SH-SY5Y (cell line): Measurements from ENCODE around the gene RPS6KB1.

ENCODE experiments used
- GATA2 ChIP-seq: IDR thresholded peaks from 2 replicates; pipeline ENCODE4 v1.6.1; 2011; ENCODE audit warnings: mild to moderate bottlenecking, low read depth, low read length
- GATA3 ChIP-seq: IDR thresholded peaks from 2 replicates; pipeline ENCODE4 v1.6.1; 2011; ENCODE audit warnings: low read depth, mild to moderate bottlenecking, low read length, moderate library complexity

Gene RPS6KB1

GRCh38 chr17:59858932-59859331 is 34.0 kb upstream of the RPS6KB1 start:
- TF ChIP-seq GATA3, result no peak
- TF ChIP-seq GATA2, result no peak

DNA sequence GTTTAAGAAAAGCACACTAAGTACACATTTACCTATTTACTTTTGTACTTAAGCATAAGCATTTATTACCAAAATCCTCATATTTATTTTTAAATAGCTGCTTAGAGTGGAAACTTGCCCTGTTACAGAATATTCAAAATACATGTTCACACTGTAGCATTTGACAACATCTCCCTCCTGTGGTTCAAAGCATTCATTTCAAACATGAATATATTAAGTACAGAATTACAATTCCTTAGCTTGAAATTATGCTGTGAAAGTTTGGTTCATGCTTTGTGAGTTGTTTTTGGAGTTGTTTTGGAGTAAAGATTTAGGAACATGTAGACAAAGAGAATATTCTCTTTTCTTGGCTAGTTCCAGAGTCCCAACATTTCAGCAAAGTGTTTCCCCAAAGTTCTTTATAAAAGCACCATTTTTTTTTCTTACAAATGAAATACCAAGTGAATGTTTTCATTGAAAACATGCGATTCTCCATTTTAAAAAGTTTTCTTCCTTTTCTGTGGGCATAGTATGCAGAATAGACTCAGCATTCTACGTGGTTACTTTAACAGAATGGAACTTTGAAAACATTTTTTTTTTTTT is 33.4 kb upstream of the RPS6KB1 start:
- TF ChIP-seq GATA3, result no peak
- TF ChIP-seq GATA2, result no peak

DNA sequence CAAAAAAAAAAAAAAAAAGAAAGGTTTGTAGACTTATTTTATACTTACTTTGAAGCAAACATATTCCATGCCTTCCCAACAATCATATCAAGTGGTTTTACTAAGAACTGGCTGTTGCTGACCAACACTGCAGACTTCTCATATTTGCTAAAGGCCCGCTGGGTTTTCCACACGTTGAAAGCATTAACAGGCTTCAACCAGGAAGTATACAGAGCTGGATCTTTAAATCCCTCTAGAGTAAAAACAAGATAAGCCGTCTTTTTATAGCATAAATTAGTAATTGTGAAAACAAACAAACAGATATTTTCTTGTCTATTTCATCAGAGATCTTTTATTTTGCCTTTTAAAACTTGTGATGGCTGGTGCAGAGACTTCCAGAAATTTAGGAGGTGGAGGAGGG is 29.3 kb upstream of the RPS6KB1 start:
- TF ChIP-seq GATA3 (no peak), GATA2 (no peak)

GRCh38 chr17:59869941-59870218 is 23.0 kb upstream of the RPS6KB1 start:
- TF ChIP-seq GATA3 (no peak), GATA2 (no peak)

GRCh38 chr17:59870482-59870881 is 22.4 kb upstream of the RPS6KB1 start:
- TF ChIP-seq GATA3 (peak; percentile 69), GATA2 (peak; percentile 81)

DNA sequence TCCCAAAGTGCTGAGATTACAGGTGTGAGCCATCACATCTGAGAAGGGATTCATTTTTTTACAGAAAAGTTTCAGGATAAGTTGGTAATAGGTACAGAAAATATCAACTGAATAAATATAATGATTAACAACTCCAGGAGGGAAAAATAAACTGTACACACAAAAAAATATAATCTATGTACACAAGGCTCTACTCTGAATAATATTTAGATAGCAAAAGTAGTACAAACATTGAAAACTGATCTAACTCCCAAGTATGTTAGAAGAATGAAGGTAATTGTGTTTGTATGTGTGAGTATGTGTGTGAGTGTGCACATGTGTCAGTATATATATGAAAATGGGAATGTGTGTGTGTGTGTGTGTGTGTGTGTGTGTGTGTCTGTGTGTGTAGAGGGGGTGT is 20.6 kb upstream of the RPS6KB1 start:
- TF ChIP-seq GATA3, result no peak
- TF ChIP-seq GATA2, result no peak

- TF ChIP-seq GATA2 (no peak), GATA3 (no peak)
Measured at GRCh38 chr17:59874376-59874775, 18.5 kb upstream of the RPS6KB1 start.

DNA sequence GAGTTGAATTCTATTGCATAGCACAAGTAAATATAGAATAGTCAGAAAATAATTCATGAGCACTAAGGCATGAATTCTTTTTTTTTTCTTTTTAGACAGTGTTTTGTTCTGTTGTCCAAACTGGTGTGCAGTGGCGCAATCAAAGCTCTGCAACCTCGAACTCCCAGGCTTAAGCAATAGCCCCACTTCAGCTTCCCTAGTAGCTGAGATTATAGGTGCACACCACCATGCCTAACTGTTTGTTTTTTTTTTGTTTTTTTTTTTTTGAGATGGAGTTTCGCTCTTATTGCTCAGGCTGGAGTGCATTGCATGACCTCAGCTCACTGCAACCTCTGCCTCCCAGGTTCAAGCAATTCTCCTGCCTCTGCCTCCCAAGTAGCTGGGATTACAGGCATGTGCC is 16.8 kb upstream of the RPS6KB1 start:
- no peak for TF ChIP-seq GATA2
- TF ChIP-seq GATA3, result no peak

- TF ChIP-seq GATA3 (no peak), GATA2 (no peak)
Measured at GRCh38 chr17:59877965-59878364, 15.0 kb upstream of the RPS6KB1 start.

DNA sequence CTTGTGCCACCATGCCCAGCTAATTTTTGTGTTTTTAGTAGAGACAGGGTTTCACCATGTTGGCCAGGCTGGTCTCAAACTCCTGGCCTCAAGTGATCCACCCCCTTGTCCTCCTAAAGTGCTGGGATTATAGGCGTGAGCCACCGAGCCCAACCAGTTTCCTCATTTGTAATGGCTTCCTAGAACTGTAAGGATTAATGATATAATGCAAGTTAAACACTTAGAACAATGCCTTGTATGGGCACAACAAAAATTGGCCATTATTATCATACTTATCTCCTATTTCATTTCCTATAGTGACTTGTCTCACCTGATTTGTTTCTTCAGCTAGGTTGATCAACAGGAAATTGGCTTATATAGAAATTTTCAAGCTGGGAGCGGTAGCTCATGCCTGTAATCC is 14.3 kb upstream of the RPS6KB1 start:
- TF ChIP-seq GATA3, result no peak
- TF ChIP-seq GATA2, result no peak

DNA sequence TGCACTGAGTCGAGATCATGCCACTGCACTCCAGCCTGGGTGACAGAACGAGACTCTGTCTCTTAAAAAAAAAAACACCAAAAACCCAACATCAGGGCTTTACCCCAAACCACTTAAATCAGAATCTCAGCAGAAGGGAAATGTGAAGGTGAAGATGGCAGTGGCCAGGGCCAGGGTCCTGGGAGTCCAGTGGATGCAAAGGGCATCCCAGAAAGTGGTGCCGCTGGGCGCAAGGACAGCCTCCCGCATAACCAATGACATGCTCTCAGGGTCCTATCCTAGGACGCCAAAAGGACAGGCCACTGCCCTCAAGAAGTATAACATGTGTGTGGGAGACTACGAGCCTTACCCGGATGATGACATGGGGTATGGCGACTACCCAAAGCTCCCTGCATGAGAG is 8.1 kb upstream of the RPS6KB1 start:
- TF ChIP-seq GATA3 (no peak), GATA2 (no peak)

DNA sequence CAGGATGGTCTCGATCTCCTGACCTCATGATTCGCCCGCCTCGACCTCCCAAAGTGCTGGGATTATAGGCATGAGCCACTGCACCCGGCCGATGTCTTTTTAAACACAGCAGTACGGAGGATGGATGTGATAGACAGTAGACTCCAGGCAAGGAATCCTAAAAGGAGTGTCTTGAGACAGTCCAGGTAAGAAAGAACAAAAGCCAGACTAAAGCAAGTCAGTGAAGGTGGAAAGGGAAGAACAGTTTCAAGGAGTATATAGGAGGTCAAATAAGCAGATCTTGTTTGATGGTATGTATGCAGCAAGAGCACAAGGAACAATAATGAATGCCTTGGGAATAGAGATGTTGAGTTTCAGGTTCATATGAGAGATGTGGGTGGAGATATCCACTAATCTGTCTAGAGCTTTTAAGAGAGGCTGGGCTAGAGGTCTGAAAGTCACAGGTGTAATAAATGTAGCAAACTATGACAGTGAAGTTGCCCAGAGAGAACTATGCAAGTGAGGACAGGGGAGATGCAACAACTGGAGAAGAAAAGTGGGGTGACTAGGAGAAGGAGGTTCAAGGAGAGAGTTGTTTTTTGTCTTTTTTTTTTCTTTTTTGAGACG is 4.7 kb upstream of the RPS6KB1 start:
- TF ChIP-seq GATA2 (no peak), GATA3 (no peak)

DNA sequence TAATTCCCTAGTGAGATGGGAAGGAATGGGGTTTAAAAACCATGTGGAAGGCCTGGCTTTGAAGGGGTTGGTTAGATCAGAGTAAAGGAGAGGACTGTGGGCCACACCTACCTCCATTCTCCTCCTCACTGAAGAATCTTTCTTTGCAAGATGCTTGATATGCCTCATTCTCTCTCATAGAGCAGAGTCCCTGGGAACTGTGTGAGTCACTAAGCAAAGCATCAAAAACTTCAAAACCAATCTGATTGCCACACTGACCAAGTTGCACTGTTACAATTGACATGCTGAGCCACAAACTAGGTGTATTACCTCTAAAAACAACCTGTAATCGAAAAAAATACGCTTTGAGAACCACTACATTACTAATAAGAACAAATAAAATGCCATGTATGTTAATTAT is 2.2 kb upstream of the RPS6KB1 start:
- TF ChIP-seq GATA2 (no peak), GATA3 (no peak)

DNA sequence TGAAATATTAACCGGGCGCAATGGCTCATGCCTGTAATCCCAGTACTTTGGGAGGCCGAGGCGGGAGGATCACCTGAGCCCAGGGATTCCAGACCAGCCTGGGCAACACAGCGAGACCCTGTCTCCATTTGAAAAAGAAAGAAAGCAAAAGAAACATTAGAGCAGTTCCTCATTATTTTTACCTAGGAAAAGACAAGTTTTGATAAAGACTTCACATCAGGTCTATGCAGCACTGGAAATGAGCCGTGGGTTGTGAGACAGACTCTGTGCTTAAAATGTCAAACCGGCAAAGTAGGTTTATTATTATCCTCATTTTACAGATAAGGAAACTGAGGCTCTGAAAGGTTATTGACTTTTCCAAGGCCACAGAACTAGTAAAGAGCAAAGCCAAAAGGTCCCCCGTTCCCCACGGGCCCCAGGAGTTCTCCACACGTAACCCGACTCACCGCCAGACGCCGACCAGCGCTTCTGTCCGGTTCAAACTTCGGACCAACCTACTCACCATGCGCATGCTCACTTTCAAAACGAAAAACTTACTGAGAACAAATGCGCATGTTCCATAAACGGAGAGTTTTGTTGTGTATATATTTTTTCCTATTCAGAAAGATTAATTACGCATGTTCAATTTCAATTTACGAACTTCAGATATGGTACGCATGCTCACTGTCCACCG is 534 bp upstream of the RPS6KB1 start:
- no peak for TF ChIP-seq GATA3
- TF ChIP-seq GATA2, result no peak

DNA sequence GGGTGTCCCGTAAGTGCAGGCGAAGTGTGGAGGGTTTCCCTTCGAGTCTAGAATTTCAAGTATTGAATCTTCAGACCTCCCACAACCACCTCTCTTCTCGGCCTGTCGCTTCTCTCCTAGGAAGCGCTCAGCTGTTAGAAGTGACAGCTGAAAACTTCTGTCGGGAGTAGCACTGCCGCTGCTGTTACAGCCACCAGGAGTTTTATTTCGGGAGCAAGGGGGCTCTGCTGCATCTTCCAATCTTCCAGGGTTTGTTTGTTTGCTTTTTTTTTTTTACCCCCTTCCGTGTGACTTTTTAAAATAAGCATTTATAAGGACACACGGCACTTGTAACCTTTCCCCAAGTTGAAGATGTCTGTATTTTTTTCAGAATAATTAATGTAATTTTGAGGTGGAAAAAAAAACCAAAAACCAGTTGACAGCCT is 767 bp downstream of the RPS6KB1 start:
- TF ChIP-seq GATA2 (no peak), GATA3 (no peak)
